ENCODE measurements around the gene BCS1L. TPM values are rescaled to one million over a fixed set of nuclear protein-coding genes. Genes with fewer than 3 reads are reported as not detected.
A peak's percentile ranks its signal among the peaks of the same experiment; 100 is the strongest.

BCS1L gene
- total and polyA plus RNA-seq, 11 donors: 27.3 to 54.7 (median 43.7) TPM

DNA sequence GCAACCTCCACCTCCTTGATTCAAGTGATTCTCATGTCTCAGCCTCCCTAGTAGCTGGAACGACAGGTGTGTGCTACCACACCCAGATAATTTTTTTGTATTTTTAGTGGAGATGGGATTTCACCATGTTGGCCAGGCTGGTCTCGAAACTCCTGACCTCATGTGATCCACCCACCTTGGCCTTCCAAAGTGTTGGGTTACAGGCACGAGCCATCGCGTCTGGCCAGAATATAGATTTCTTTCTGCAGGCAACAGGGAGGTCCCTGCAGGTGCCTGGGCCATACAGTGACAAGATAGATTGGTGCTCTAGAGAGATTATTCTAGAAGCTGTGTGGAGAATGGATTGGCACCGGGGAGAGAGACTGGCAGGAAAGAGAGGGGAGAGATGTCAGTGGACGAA, 38.5 kb upstream of the BCS1L start:
- ATAC-seq: no peak
- Histone ChIP-seq H3K4me1 (peaks cover 0 to 19% (median 0%) of the 10 kb centered on the region in 12 donors), H3K36me3 (no peaks in the 10 kb centered on the region), H3K27ac (no peak overlapping the region), H3K27me3 (no peaks in the 10 kb centered on the region), H3K9me3 (no peaks in the 10 kb centered on the region), H3K4me3 (no peak overlapping the region)
- intact Hi-C loops (cut with DNase I): no loop called here
- no peak for DNase-seq
- WGBS, 4 donors: 80 to 82% (median 81%) methylated on average over 7 of the region's 7 CpGs
- TF ChIP-seq, protein P1, sequence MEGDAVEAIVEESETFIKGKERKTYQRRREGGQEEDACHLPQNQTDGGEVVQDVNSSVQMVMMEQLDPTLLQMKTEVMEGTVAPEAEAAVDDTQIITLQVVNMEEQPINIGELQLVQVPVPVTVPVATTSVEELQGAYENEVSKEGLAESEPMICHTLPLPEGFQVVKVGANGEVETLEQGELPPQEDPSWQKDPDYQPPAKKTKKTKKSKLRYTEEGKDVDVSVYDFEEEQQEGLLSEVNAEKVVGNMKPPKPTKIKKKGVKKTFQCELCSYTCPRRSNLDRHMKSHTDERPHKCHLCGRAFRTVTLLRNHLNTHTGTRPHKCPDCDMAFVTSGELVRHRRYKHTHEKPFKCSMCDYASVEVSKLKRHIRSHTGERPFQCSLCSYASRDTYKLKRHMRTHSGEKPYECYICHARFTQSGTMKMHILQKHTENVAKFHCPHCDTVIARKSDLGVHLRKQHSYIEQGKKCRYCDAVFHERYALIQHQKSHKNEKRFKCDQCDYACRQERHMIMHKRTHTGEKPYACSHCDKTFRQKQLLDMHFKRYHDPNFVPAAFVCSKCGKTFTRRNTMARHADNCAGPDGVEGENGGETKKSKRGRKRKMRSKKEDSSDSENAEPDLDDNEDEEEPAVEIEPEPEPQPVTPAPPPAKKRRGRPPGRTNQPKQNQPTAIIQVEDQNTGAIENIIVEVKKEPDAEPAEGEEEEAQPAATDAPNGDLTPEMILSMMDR (IDR thresholded peaks at IDR 0.05): no peak
- TF ChIP-seq POLR2A (IDR thresholded peaks at IDR 0.05): no peak

DNA sequence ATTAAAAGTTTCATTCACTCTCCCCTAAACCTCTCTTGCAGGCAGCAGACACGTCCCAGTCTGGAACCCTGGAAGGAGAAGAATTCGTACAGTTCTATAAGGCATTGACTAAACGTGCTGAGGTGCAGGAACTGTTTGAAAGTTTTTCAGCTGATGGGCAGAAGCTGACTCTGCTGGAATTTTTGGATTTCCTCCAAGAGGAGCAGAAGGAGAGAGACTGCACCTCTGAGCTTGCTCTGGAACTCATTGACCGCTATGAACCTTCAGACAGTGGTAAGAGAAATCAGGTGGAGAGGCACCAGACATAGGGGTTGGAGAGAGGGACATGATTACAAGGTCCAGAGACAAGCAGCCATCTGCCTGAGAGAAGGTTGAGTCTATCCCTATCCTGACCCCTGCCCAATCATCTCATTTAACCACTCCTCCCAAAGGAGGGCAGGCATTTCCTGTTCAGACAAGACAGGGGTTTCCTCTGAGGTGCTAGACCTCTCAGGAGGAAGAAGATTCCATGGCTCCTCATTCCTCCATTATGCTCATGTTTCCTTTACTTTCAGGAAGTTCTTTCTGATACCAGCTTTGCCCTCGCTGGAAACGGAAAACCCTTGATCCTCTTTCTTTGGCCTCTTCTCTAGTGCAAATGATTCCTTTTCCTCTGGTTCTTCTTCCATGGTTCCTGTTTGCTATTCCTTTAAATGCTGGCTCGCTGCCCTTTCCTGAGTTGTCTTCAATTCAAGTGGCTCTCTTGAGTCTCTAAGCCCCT, 36.7 kb upstream of the BCS1L start:
- 45 to 48% (median 46%) methylated on average over 7 of the region's 7 CpGs for WGBS, 4 donors
- peak in 3 of 4 donors; percentile 11 to 77 (median 53) for ATAC-seq
- TF ChIP-seq POLR2A (IDR thresholded peaks at IDR 0.05): no peak
- TF ChIP-seq, protein P1 (IDR thresholded peaks at IDR 0.05): no peak
- H3K27me3 ChIP-seq: no peaks in the 10 kb centered on the region
- no peak for DNase-seq
- H3K36me3 ChIP-seq: no peaks in the 10 kb centered on the region
- H3K4me3 ChIP-seq: no peak overlapping the region
- intact Hi-C loops (cut with DNase I): no loop called here
- peak overlapping the region in 1 of 12 donors; percentile 75 for H3K27ac ChIP-seq
- H3K9me3 ChIP-seq: no peaks in the 10 kb centered on the region
- H3K4me1 ChIP-seq: peaks cover 0 to 19% (median 0%) of the 10 kb centered on the region in 12 donors

DNA sequence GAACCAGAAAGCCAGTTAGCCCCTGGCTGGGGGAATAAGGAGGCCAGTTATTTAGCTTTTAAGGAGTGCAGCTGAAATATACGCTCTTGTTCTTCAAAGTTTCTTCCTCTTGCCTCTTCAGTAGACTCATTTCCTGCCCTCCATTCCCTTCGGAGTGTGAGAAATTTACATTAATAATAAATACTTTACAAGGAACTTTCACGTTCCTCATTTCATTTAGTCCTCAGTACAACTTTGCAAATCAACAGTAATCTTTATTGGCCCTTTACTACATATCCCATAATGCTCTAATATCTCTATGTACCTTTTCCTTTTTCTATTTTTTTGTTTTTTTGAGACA, 36.1 kb upstream of the BCS1L start:
- intact Hi-C loops (cut with DNase I): no loop called here
- Histone ChIP-seq H3K4me3 (no peak overlapping the region), H3K4me1 (peaks cover 0 to 19% (median 0%) of the 10 kb centered on the region in 12 donors), H3K27me3 (no peaks in the 10 kb centered on the region), H3K9me3 (no peaks in the 10 kb centered on the region), H3K27ac (peak overlapping the region in 1 of 12 donors; percentile 75), H3K36me3 (no peaks in the 10 kb centered on the region)
- no peak for ATAC-seq
- TF ChIP-seq, protein P1 (IDR thresholded peaks at IDR 0.05): no peak
- TF ChIP-seq POLR2A (IDR thresholded peaks at IDR 0.05): no peak
- 53 to 69% (median 63%) methylated on average over 3 of the region's 3 CpGs for WGBS, 4 donors
- DNase-seq: no peak

DNA sequence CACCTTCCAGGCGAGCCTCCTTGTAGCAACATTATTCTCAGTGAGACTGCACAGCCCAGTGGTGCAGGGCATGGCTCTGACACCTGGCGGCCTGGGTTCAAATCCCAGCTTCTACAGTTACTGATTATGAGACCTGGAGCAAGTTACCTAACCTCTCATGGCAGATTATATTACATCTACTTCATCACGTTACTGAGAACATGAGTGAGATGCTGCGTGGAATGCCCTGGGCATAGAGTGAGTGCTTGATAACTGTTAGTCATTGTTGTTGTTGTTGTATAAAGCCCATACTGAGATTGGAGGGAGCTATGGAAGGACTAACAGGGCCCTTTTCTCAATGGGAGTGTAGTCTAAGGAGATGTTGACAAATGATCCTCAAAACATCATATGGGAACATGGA, 33.1 kb upstream of the BCS1L start:
- 90 to 94% (median 92%) methylated on average over 4 of the region's 4 CpGs for WGBS, 4 donors
- no peak for ATAC-seq
- no peak for TF ChIP-seq POLR2A (IDR thresholded peaks at IDR 0.05)
- TF ChIP-seq, protein P1 (IDR thresholded peaks at IDR 0.05): no peak
- no peak for DNase-seq
- Histone ChIP-seq H3K9me3 (no peaks in the 10 kb centered on the region), H3K27me3 (no peaks in the 10 kb centered on the region), H3K4me1 (peaks cover 0 to 19% (median 0%) of the 10 kb centered on the region in 12 donors), H3K4me3 (no peak overlapping the region), H3K27ac (no peak overlapping the region), H3K36me3 (no peaks in the 10 kb centered on the region)
- intact Hi-C loops (cut with DNase I): no loop called here

All from heart left ventricle (tissue), 16 donors.